Activated naive CD4-positive, alpha-beta T cell treated with anti-CD3 and anti-CD28 coated beads, Interleukin-2, amount 10 ng/mL, durations not matched to agents 7 days and 5 days (primary cell): ENCODE measurements around the gene NPAS1.

Source experiments
- CTCF ChIA-PET: fragments of 350-600 bp; sonication (Branson Sonifier 250); formaldehyde crosslinking; loops from one replicate; lab custom pipeline; 2021; ENCODE audit warnings: antibody characterized with exemption; lab: Charles Lee
- DNase-seq: peaks from one replicate; pipeline ENCODE4 v3.0.0-alpha.2; 2020
- H3K27ac Mint-ChIP-seq: one replicate; pipeline ENCODE4 v1.8.0; 2021; ENCODE audit warnings: mild to moderate bottlenecking, moderate library complexity, mixed read lengths
- H3K27me3 Mint-ChIP-seq: one replicate; pipeline ENCODE4 v1.8.0; 2021; ENCODE audit warnings: mild to moderate bottlenecking, mixed read lengths
- H3K36me3 Mint-ChIP-seq: one replicate; pipeline ENCODE4 v1.8.0; 2021; ENCODE audit warnings: mixed read lengths
- H3K4me1 Mint-ChIP-seq: one replicate; pipeline ENCODE4 v1.8.0; 2021; ENCODE audit warnings: mixed read lengths
- H3K4me3 Mint-ChIP-seq: one replicate; pipeline ENCODE4 v1.8.0; 2021; ENCODE audit warnings: mild to moderate bottlenecking, moderate library complexity, mixed read lengths
- H3K9me3 Mint-ChIP-seq: one replicate; pipeline ENCODE4 v1.8.0; 2021; ENCODE audit warnings: mixed read lengths

NPAS1 gene

DNA sequence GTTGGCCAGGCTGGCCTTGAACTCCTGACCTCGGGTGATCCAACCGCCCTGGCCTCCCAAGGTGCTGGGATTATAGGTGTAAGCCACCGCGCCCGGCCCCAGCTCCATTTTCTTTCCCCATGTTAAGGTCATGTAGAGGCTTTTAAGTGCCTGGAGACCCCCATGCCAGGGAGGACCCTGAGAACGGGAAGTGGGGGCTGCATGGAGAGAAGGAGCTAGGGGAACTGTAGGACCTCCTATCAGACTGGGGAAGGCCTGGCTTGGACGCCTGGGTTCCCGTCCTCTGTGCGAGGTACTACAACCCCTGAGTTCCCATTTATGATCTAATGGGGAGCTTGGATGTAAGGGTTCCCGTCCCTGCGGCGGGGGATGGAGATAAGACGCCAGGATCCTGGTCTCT is 714 bp upstream of the NPAS1 start:
- H3K27me3 Mint-ChIP-seq = peaks cover 95% of the 10 kb centered on the region
- CTCF ChIA-PET = interaction anchor here (0.9 to 1.2 kb wide), 2 partner anchors 13 to 226 kb away, joined by 3 read pairs; no protein-coding TSS in a partner anchor
- peaks cover 13% of the 10 kb centered on the region for H3K4me1 Mint-ChIP-seq
- H3K4me3 Mint-ChIP-seq = no peak overlapping the region
- no peak for DNase-seq
- H3K27ac Mint-ChIP-seq = no peak overlapping the region
- H3K9me3 Mint-ChIP-seq = no peaks in the 10 kb centered on the region
- no peaks in the 10 kb centered on the region for H3K36me3 Mint-ChIP-seq

DNA sequence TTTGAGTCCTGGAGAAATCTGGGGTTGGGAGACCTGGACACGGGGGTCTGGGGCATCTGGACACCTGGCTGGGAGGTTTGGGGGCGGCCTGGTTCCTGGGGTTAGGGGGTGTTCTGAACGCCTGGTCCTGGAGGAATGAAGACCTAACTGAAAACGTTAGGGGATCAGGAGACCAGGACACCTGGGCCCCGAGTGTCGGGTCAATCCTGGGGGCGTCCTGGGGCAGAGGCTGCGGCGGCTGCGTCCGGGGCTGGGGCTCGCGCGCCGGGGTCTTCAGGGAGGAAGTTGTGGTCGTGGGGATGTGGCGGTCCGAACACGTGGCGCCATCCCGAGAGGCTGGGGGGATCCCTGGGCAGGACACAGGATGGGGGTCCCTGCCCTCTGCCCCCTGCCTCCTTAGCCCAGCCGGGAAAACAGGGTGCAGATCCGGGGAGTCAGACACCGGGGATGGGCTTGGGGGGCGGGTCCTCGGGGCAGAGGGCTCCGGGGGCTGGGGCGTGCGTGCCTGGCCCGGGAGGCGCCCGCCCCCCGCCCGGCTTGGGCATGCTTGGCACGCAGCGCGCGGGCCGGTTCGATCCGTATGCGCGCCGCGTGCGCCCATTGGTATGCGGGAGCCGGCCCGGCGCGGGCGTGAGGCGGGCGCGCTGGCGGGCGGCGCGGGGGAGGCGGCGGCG is 632 bp downstream of the NPAS1 start:
- Mint-ChIP-seq H3K27ac (no peak overlapping the region), H3K36me3 (no peaks in the 10 kb centered on the region), H3K9me3 (no peaks in the 10 kb centered on the region), H3K4me1 (peaks cover 13% of the 10 kb centered on the region), H3K4me3 (no peak overlapping the region), H3K27me3 (peaks cover 93% of the 10 kb centered on the region)
- DNase-seq = no peak
- CTCF ChIA-PET = interaction anchor here (0.5 to 1.2 kb wide), 2 partner anchors 11 to 94 kb away, joined by 3 read pairs; no protein-coding TSS in a partner anchor

DNA sequence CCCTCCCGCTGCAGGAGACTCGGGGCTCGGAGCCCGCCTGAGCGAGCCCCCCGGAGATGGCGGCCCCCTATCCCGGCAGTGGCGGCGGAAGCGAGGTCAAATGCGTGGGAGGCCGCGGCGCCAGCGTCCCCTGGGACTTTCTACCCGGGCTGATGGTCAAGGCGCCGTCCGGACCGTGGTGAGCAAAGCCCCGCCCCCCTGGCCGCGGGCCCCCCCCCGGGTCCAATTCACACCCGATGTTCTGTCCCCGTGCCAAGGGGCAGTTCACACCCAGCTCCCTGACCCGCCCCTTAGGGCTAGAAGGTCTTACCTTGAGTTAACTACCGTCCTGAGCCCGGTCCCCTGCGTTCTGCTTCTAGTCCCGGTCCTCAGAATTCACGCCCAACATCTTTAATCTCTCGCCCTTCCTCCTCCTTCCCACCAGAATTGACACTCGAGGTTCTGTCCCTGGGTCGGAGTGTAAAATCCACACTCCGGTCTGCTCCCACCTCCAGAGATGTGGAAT is 1.4 kb downstream of the NPAS1 start:
- Mint-ChIP-seq H3K27ac (no peak overlapping the region), H3K27me3 (peaks cover 94% of the 10 kb centered on the region), H3K4me3 (no peak overlapping the region), H3K36me3 (no peaks in the 10 kb centered on the region), H3K9me3 (no peaks in the 10 kb centered on the region), H3K4me1 (peaks cover 13% of the 10 kb centered on the region)
- no peak for DNase-seq
- CTCF ChIA-PET = interaction anchor here (1.6 to 2.1 kb wide), 2 partner anchors 13 to 16 kb away, joined by 4 to 5 read pairs; no protein-coding TSS in a partner anchor

DNA sequence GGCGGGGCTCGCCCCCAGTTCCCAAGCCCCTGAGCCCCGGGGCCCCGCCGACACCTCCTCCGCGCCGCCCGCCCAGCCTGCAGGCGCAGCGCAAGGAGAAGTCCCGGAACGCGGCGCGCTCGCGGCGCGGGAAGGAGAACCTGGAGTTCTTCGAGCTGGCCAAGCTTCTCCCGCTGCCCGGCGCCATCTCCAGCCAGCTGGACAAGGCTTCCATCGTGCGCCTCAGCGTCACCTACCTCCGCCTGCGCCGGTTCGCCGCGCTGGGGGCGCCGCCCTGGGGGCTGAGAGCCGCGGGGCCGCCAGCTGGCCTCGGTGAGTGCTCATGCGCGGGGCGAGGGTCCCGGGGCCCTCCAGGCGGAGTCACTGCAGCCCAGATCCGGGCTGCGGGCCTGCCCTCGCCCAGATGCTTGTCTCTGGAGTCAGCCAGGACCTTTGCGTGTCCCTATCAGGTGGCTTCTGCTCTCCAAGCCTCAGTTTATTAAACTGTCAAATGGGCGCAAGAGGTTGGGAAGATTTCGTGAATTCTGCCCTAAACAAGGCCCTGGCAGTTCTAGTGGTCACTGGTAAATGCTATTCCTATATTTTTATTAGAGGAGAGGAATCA is 2.0 kb downstream of the NPAS1 start:
- Mint-ChIP-seq H3K4me1 (peaks cover 13% of the 10 kb centered on the region), H3K4me3 (no peak overlapping the region), H3K9me3 (no peaks in the 10 kb centered on the region), H3K27me3 (peaks cover 95% of the 10 kb centered on the region), H3K36me3 (no peaks in the 10 kb centered on the region), H3K27ac (no peak overlapping the region)
- DNase-seq = no peak
- CTCF ChIA-PET = interaction anchor here (1.6 to 2.1 kb wide), 2 partner anchors 13 to 15 kb away, joined by 4 to 5 read pairs; no protein-coding TSS in a partner anchor

DNA sequence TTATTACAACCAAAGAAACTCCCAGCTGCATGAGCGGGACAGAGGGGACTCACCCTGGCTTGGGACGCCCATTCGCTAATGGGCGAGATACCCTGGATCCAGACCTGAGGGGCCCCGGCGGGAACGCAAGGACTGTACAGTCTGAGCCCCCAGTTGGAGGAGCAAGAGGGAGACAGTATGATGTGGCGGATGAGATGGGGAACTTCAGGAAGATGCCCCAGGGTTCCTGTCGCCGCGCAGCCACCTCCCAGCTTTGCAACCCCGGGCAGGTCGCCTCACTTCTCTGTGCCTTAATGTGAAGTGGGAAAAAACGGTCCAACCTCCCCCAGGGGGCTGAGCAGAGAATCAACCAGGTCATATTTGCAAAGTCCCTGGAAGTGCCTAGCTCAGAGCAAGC is 2.5 kb downstream of the NPAS1 start:
- H3K27ac Mint-ChIP-seq = no peak overlapping the region
- CTCF ChIA-PET = interaction anchor here (1.0 to 2.1 kb wide), 4 partner anchors 11 to 15 kb away, joined by 3 to 5 read pairs (median 4); no protein-coding TSS in a partner anchor
- H3K4me3 Mint-ChIP-seq = no peak overlapping the region
- peaks cover 95% of the 10 kb centered on the region for H3K27me3 Mint-ChIP-seq
- peaks cover 13% of the 10 kb centered on the region for H3K4me1 Mint-ChIP-seq
- no peak for DNase-seq
- H3K9me3 Mint-ChIP-seq = no peaks in the 10 kb centered on the region
- no peaks in the 10 kb centered on the region for H3K36me3 Mint-ChIP-seq

DNA sequence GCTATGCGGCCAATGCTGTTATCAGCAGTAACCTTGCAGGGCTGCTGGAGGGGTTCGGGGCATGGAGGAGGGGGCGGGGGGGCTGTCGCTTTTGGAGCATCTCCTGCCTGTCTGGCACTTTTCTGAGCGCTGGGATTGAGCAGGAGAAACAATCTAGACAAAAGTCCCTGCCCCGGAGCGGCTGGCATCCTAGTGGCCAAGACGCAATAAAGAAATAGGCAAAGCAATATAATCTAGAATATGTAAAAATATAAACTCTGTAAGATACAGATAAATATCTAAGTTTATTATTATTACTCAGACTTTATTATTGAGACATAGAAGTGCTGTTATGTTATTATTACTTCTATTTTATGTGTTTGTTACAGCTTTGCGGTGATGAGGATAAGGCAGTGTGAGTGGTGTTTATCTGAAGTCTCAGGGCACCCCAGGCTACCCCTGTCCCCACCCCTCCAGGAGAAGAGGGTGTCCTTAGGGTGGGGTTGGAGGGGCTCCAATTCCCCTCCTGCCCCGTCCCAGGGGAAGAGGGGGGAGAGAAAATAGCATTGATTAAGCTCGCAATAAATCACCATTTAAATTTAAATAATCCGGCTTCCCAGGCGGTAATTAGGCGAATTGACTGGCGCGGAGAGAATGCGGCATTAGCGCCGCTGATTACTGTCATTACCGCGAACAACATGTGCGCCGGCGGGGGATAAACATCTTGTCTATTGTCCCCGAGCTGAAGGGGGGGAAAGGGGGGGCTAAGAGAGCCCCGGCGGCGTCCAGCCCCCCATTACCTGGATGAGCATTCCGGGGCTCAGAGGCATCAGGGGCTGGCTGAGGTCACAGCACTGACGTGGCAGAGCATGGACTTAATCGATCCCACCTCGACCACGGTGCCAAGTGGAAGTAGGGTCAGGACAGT is 3.2 kb downstream of the NPAS1 start:
- H3K36me3 Mint-ChIP-seq = no peaks in the 10 kb centered on the region
- no peaks in the 10 kb centered on the region for H3K9me3 Mint-ChIP-seq
- peaks cover 13% of the 10 kb centered on the region for H3K4me1 Mint-ChIP-seq
- CTCF ChIA-PET = interaction anchor here (1.0 to 2.3 kb wide), 5 partner anchors 10 to 14 kb away, joined by 3 to 12 read pairs (median 4); no protein-coding TSS in a partner anchor
- H3K4me3 Mint-ChIP-seq = no peak overlapping the region
- peaks cover 95% of the 10 kb centered on the region for H3K27me3 Mint-ChIP-seq
- DNase-seq = no peak
- no peak overlapping the region for H3K27ac Mint-ChIP-seq

DNA sequence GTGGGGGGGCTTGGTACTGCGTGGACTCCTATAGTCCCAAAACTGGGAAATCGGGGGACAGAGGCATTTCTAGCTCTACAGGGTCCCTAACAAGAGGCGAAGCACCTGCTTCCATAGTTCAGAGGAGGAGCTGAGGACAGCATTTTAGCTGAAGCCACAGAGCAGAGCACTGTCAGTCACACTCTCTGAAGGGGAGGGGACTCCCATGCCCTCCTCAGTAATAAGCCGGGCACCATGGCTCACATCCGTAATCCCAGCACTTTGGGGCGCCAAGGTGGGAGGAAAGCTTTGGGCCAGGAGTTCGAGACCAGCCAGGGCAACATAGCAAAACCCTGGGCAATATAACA is 3.8 kb downstream of the NPAS1 start:
- Mint-ChIP-seq H3K4me3 (no peak overlapping the region), H3K36me3 (no peaks in the 10 kb centered on the region), H3K9me3 (no peaks in the 10 kb centered on the region), H3K27me3 (peaks cover 95% of the 10 kb centered on the region), H3K4me1 (peaks cover 13% of the 10 kb centered on the region), H3K27ac (no peak overlapping the region)
- CTCF ChIA-PET = interaction anchor here (1.4 to 2.3 kb wide), 3 partner anchors 10 to 12 kb away, joined by 3 to 12 read pairs (median 5); no protein-coding TSS in a partner anchor
- DNase-seq = no peak

DNA sequence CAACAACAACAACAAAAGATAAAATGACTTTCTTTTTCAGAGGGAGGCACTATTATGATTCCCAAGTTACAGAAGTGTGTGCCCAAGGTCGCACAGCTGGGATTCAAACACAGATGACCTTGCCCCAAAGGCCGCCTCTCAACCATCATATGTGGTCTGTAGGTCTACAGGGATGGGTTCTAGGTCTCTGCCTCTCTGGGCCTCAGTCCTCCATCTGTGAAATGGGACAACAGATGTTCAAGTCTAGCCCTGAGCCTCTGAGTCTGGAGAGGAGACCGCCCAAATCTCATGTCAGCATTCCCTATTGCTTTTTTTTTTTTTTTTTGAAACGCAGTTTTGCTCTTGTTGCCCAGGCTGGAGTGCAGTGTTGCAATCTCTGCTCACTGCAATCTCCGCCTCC is 4.9 kb downstream of the NPAS1 start:
- H3K36me3 Mint-ChIP-seq = no peaks in the 10 kb centered on the region
- H3K4me1 Mint-ChIP-seq = peaks cover 11% of the 10 kb centered on the region
- H3K9me3 Mint-ChIP-seq = no peaks in the 10 kb centered on the region
- H3K4me3 Mint-ChIP-seq = no peak overlapping the region
- peaks cover 95% of the 10 kb centered on the region for H3K27me3 Mint-ChIP-seq
- no peak overlapping the region for H3K27ac Mint-ChIP-seq
- CTCF ChIA-PET = interaction anchor here (0.6 to 2.3 kb wide), 2 partner anchors 11 to 180 kb away, joined by 3 to 12 read pairs; no protein-coding TSS in a partner anchor
- no peak for DNase-seq

DNA sequence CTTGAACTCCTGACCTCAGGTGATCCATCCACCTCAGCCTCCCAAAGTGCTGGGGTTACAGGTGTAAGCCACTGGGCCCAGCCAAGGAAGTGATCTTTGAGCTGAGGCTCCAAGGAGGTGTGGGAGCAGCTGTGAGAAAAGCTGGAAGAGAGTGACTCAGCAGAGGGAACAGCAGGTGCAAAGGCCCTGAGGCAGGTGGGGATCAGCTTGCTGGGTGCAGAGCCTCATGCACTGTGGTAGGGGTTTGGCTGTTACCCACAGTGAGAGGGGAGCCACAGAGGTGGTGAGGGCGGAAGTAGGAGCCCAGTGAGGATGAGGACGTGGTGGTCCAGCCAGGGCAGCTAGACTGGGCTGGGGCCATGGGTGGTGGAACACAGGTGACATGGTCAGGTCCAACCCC is 6.5 kb downstream of the NPAS1 start:
- no peak overlapping the region for H3K4me3 Mint-ChIP-seq
- H3K27ac Mint-ChIP-seq = no peak overlapping the region
- CTCF ChIA-PET = interaction anchor here (0.9 to 1.0 kb wide), 3 partner anchors 9 to 170 kb away, joined by 3 read pairs; no protein-coding TSS in a partner anchor
- H3K4me1 Mint-ChIP-seq = peaks cover 6% of the 10 kb centered on the region
- peaks cover 95% of the 10 kb centered on the region for H3K27me3 Mint-ChIP-seq
- no peaks in the 10 kb centered on the region for H3K36me3 Mint-ChIP-seq
- DNase-seq = no peak
- H3K9me3 Mint-ChIP-seq = no peaks in the 10 kb centered on the region

DNA sequence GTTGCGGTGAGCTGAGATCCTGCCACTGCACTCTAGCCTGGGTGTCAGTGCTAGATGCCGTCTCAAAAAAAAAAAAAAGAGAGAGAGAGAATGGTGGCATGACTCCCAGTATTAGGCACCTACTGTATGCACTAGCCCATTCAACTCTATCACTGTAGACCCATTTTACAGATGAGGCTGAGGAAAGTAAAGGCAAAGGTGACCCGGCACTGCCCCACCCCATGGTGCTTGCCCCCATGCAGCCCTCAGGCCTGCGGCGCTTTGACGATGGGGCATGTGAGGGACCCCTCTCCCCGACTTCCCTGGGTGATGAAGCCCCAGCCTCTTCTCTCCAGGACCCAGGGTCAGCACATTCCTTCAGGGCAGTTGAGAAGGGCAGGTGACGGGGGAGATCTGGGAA is 7.3 kb downstream of the NPAS1 start:
- CTCF ChIA-PET = interaction anchor here (0.9 kb wide), 1 partner anchor 8 kb away, joined by 3 read pairs; no protein-coding TSS in a partner anchor
- H3K4me1 Mint-ChIP-seq = peaks cover 5% of the 10 kb centered on the region
- no peaks in the 10 kb centered on the region for H3K9me3 Mint-ChIP-seq
- no peak overlapping the region for H3K27ac Mint-ChIP-seq
- no peak overlapping the region for H3K4me3 Mint-ChIP-seq
- no peaks in the 10 kb centered on the region for H3K36me3 Mint-ChIP-seq
- no peak for DNase-seq
- peaks cover 95% of the 10 kb centered on the region for H3K27me3 Mint-ChIP-seq

DNA sequence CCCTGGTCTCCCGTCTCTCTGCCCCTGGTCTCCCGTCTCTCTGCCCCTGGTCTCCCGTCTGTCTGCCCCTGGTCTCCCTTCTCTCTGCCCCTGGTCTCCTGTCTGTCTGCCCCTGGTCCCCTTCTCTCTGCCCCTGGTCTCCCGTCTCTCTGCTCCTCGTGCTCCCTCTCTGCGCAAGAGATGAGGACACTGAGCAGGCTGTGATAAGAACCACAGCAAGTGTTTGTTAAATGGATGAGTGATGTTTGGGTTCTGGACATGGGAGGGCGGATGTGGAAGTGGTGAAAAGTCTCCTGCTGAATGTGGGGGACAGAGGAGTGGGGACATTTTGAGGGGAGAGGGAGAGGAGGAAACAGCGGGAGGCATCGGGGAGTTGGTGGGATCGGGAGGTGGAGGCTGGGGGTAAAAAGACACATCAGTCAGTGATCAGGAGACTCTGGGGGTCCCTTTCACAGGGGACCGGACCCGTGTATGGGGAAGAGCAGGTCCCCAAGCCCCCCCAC is 8.0 kb downstream of the NPAS1 start:
- H3K4me3 Mint-ChIP-seq = no peak overlapping the region
- no peak overlapping the region for H3K27ac Mint-ChIP-seq
- CTCF ChIA-PET = interaction anchor here (2.9 kb wide), 1 partner anchor 15 kb away, joined by 10 read pairs; no protein-coding TSS in a partner anchor
- peaks cover 8% of the 10 kb centered on the region for H3K4me1 Mint-ChIP-seq
- H3K9me3 Mint-ChIP-seq = no peaks in the 10 kb centered on the region
- H3K36me3 Mint-ChIP-seq = no peaks in the 10 kb centered on the region
- peaks cover 95% of the 10 kb centered on the region for H3K27me3 Mint-ChIP-seq
- no peak for DNase-seq

DNA sequence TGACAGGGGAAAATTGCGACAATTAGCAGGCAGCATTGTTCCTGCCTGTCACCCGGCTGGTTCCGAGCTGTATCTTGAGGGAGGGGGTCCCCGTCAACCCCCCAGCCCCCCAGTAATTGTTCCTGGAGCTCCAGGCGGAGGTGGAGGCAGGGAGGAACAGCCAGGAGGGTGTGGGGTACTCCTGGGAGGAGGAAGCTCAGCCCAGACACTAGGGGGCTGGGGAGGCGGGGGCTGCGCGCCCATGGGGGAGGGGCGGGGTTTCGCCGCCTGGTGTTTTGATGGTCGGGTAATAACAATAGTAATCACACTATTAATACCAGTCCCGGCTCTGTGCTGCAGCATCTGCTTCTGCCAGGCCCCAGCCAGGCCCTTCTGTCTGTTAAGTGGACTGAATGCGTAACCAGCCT is 8.6 kb downstream of the NPAS1 start:
- Mint-ChIP-seq H3K4me3 (no peak overlapping the region), H3K4me1 (peaks cover 4% of the 10 kb centered on the region), H3K27ac (no peak overlapping the region), H3K9me3 (no peaks in the 10 kb centered on the region), H3K27me3 (peaks cover 95% of the 10 kb centered on the region), H3K36me3 (no peaks in the 10 kb centered on the region)
- CTCF ChIA-PET = interaction anchor here (0.9 to 2.9 kb wide), 2 partner anchors 14 to 15 kb away, joined by 3 to 10 read pairs; no protein-coding TSS in a partner anchor
- no peak for DNase-seq

DNA sequence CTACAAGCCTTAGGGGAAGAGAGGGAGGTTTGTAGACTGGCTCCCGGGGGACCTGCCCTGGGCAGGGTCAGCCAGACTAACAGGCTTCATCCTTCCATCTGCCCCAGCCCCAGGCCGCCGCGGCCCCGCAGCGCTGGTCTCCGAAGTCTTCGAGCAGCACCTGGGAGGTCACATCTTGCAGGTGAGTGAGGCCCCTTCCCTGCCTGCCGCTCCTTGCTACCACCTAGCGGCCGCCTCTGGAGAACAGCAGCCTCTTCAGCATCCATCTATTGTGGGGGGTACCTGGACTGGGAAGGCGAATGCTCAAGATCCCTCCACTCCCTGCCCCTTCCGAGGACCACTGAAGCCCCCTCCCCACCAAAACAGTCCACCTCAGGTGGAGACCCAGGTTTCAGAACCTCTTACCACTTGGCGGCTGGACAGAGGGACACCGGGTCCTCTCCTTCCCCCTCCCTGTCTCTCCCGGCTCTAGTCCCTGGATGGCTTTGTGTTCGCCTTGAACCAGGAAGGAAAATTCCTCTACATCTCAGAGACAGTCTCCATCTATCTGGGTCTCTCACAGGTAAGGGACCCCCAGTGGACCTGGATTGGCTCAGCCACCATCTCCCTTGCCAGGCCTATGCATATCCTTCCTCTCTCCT is 12.7 kb downstream of the NPAS1 start:
- H3K4me3 Mint-ChIP-seq = no peak overlapping the region
- H3K9me3 Mint-ChIP-seq = no peaks in the 10 kb centered on the region
- CTCF ChIA-PET = interaction anchor here (1.0 kb wide), 1 partner anchor 24 kb away, joined by 3 read pairs; no protein-coding TSS in a partner anchor
- no peak overlapping the region for H3K27ac Mint-ChIP-seq
- H3K27me3 Mint-ChIP-seq = peaks cover 85% of the 10 kb centered on the region
- DNase-seq = peak; percentile 78
- H3K4me1 Mint-ChIP-seq = peaks cover 20% of the 10 kb centered on the region
- no peaks in the 10 kb centered on the region for H3K36me3 Mint-ChIP-seq
